ENCODE results near the gene BAZ2A.

The BAZ2A gene

DNA sequence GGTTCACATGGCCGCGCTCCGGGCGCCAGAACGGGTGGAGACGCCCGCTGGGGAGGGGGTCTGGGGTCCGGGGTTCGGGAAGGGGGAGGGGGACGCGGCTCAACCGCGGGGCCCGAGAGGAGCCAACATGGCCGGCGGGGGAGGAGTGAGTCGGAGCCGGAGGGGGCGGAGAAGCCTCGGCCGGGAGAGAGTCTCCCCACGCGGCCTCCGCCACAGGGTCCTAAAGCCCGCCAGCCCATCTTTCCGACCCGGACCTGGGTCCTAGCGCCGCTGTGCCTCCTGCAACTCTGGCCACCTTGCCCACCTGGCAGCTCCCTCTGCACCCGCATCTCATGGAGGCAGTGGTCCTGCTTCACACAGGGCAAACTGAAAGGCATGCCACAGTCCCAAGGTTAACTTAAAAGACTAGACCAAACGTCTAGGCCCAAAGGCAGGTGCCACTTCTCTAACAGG is at the start of gene BAZ2A:
Gene BAZ2A (minus strand): TSS at position 147 of the 453 bp plus-strand sequence. CDS start 12,796 bp downstream, outside the sequence.
- peaks cover 4% of the 10 kb centered on the region for H3K27me3 ChIP-seq (ENCODE audit: insufficient read depth, low read length, poor library complexity, severe bottlenecking)
- TF ChIP-seq EZH2phosphoT487 (IDR thresholded peaks at IDR 0.05; ENCODE audit: borderline replicate concordance) = no peak
- TF ChIP-seq, protein P1, sequence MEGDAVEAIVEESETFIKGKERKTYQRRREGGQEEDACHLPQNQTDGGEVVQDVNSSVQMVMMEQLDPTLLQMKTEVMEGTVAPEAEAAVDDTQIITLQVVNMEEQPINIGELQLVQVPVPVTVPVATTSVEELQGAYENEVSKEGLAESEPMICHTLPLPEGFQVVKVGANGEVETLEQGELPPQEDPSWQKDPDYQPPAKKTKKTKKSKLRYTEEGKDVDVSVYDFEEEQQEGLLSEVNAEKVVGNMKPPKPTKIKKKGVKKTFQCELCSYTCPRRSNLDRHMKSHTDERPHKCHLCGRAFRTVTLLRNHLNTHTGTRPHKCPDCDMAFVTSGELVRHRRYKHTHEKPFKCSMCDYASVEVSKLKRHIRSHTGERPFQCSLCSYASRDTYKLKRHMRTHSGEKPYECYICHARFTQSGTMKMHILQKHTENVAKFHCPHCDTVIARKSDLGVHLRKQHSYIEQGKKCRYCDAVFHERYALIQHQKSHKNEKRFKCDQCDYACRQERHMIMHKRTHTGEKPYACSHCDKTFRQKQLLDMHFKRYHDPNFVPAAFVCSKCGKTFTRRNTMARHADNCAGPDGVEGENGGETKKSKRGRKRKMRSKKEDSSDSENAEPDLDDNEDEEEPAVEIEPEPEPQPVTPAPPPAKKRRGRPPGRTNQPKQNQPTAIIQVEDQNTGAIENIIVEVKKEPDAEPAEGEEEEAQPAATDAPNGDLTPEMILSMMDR (conservative IDR thresholded peaks at IDR 0.05; ENCODE audit: low read length) = no peak
- peak within 1 kb of the TSS; percentile 74 for H3K4me2 ChIP-seq (ENCODE audit: low read depth, low read length, poor library complexity, severe bottlenecking)
- no peaks in the 10 kb centered on the region for H3K9me3 ChIP-seq (ENCODE audit: insufficient read depth, low read depth, low read length)
- H2AFZ ChIP-seq (ENCODE audit: low read length) = peak within 1 kb of the TSS; percentile 77
- peaks cover 42% of the 10 kb centered on the region for H4K20me1 ChIP-seq (ENCODE audit: insufficient read depth, low read length, poor library complexity, severe bottlenecking)
- peaks cover 89% of the 10 kb centered on the region for H3K79me2 ChIP-seq (ENCODE audit: insufficient read depth, low read length)
- H3K9ac ChIP-seq (ENCODE audit: low read depth, low read length, poor library complexity, severe bottlenecking) = peak within 1 kb of the TSS; percentile 96
- H3K9me2 ChIP-seq (replicated peaks; ENCODE audit: low read depth, low read length) = no peaks in the 10 kb centered on the region
- H3K36me3 ChIP-seq (ENCODE audit: insufficient read depth, low read length) = no peaks in the 10 kb centered on the region
- H3K4me3 ChIP-seq (ENCODE audit: low read length, poor library complexity, severe bottlenecking) = peak within 1 kb of the TSS; percentile 87
- no peaks in the 10 kb centered on the region for H3F3A ChIP-seq (ENCODE audit: low read depth)
- peaks cover 59% of the 10 kb centered on the region for H3K4me1 ChIP-seq (ENCODE audit: insufficient read depth, low read length, poor library complexity, severe bottlenecking)

DNA sequence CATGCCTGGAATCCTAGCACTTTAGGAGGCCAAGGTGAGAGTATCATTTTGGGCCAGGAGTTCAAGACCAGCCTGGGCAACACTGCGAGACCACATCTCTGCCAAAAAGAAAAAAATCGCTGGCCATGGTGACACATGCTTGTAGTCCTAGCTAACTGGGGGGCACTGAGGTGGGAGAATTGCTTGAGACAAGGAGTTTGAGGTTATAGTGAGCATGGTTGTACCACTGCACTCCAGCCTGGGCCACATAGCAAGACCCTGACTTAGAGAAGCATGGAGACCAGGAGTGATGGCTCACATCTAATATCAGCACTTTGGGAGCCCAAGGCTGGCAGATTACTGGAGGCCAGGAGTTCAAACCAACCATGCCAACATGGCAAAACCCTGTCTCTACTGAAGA is 48.7 kb upstream of the BAZ2A start:
- Histone ChIP-seq H3K79me2 (ENCODE audit: insufficient read depth, low read length) (peaks cover 100% of the 10 kb centered on the region), H3K4me2 (ENCODE audit: low read depth, low read length, poor library complexity, severe bottlenecking) (no peak overlapping the region), H3K9me2 (replicated peaks; ENCODE audit: low read depth, low read length) (no peaks in the 10 kb centered on the region), H3K4me1 (ENCODE audit: insufficient read depth, low read length, poor library complexity, severe bottlenecking) (peaks cover 12% of the 10 kb centered on the region), H3F3A (ENCODE audit: low read depth) (peaks cover 2% of the 10 kb centered on the region), H3K4me3 (ENCODE audit: low read length, poor library complexity, severe bottlenecking) (no peak overlapping the region), H3K27me3 (ENCODE audit: insufficient read depth, low read length, poor library complexity, severe bottlenecking) (no peaks in the 10 kb centered on the region), H4K20me1 (ENCODE audit: insufficient read depth, low read length, poor library complexity, severe bottlenecking) (peaks cover 90% of the 10 kb centered on the region), H3K9ac (ENCODE audit: low read depth, low read length, poor library complexity, severe bottlenecking) (no peak overlapping the region), H3K36me3 (ENCODE audit: insufficient read depth, low read length) (peaks cover 31% of the 10 kb centered on the region; the same call in 1 of the 2 replicates), H2AFZ (ENCODE audit: low read length) (no peak overlapping the region), H3K9me3 (ENCODE audit: insufficient read depth, low read depth, low read length) (no peaks in the 10 kb centered on the region)
- TF ChIP-seq, protein P1 (conservative IDR thresholded peaks at IDR 0.05; ENCODE audit: low read length) = no peak
- no peak for TF ChIP-seq EZH2phosphoT487 (IDR thresholded peaks at IDR 0.05; ENCODE audit: borderline replicate concordance)

DNA sequence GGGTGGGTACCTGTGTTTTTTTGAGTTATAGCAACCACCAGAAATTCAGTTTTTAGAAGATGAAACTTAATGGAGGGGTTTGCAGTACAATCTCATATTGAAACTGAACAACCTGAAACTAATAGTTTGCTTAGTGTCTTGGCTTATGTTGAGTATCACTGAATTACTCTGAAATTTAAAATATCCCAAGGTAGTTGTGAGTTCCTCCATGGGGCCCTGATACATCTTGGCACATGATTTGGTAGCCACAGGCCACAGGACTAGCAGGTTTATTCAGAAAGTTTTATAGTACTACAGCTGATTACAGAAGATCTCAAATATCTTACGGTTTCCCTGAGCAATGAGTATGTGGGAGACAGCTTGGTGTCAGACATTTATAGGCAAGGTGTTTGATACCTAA is 47.6 kb upstream of the BAZ2A start:
- H3K9me3 ChIP-seq (ENCODE audit: insufficient read depth, low read depth, low read length) = no peaks in the 10 kb centered on the region
- H3F3A ChIP-seq (ENCODE audit: low read depth) = peaks cover 2% of the 10 kb centered on the region
- H3K79me2 ChIP-seq (ENCODE audit: insufficient read depth, low read length) = peaks cover 100% of the 10 kb centered on the region
- no peak overlapping the region for H3K9ac ChIP-seq (ENCODE audit: low read depth, low read length, poor library complexity, severe bottlenecking)
- peaks cover 11% of the 10 kb centered on the region for H3K4me1 ChIP-seq (ENCODE audit: insufficient read depth, low read length, poor library complexity, severe bottlenecking)
- peaks cover 91% of the 10 kb centered on the region for H4K20me1 ChIP-seq (ENCODE audit: insufficient read depth, low read length, poor library complexity, severe bottlenecking)
- no peak for TF ChIP-seq EZH2phosphoT487 (IDR thresholded peaks at IDR 0.05; ENCODE audit: borderline replicate concordance)
- TF ChIP-seq, protein P1 (conservative IDR thresholded peaks at IDR 0.05; ENCODE audit: low read length) = no peak
- H3K9me2 ChIP-seq (replicated peaks; ENCODE audit: low read depth, low read length) = no peaks in the 10 kb centered on the region
- no peaks in the 10 kb centered on the region for H3K27me3 ChIP-seq (ENCODE audit: insufficient read depth, low read length, poor library complexity, severe bottlenecking)
- H2AFZ ChIP-seq (ENCODE audit: low read length) = no peak overlapping the region
- peaks cover 38% of the 10 kb centered on the region; the same call in 1 of the 2 replicates for H3K36me3 ChIP-seq (ENCODE audit: insufficient read depth, low read length)
- H3K4me3 ChIP-seq (ENCODE audit: low read length, poor library complexity, severe bottlenecking) = no peak overlapping the region
- no peak overlapping the region for H3K4me2 ChIP-seq (ENCODE audit: low read depth, low read length, poor library complexity, severe bottlenecking)
